OCI-LY7 (cell line): Measurements from ENCODE around the gene DMRT1. TPM values are rescaled to one million over a fixed set of nuclear protein-coding genes. Genes with fewer than 3 reads are reported as not detected.

Experiments
- BruUV-seq: library from RNA; stranded (reverse); fragments of 400-500 nt; replicated peaks from 2 replicates; lab custom pipeline; 2021; lab: Mats Ljungman, UMichigan
- CTCF ChIA-PET: fragments of 300-600 bp; sonication (Branson Sonifier 250); formaldehyde crosslinking; loops from one replicate; lab custom pipeline; 2022; ENCODE audit warnings: antibody characterized with exemption; ENCODE audit not compliant: unreplicated experiment; lab: Charles Lee
- POLR2A ChIA-PET: fragments of 300-600 bp; sonication (Branson Sonifier 250); formaldehyde crosslinking; loops from one replicate; lab custom pipeline; 2022; ENCODE audit warnings: antibody characterized with exemption; lab: Charles Lee
- DNase-seq: peaks from one replicate; pipeline ENCODE4 v3.0.0-alpha.2; 2015; ENCODE audit warnings: low spot score
- H2AFZ ChIP-seq: fragments of 200-600 bp; sonication (generic), shearing (Covaris generic); 2 replicates; pipeline ENCODE4 v1.6.1; 2014; ENCODE audit warnings: mild to moderate bottlenecking, antibody characterized with exemption, low read length, moderate library complexity
- H3K27ac ChIP-seq: fragments of 200-600 bp; sonication (generic); 2 replicates; pipeline ENCODE4 v1.5.1; 2014; ENCODE audit warnings: mixed run types, low read depth, mild to moderate bottlenecking, moderate library complexity, low read length, inconsistent platforms; ENCODE audit not compliant: poor library complexity, severe bottlenecking
- H3K36me3 ChIP-seq: fragments of 200-600 bp; sonication (generic); 2 replicates; pipeline ENCODE4 v1.6.1; 2014; ENCODE audit warnings: mild to moderate bottlenecking, antibody characterized with exemption, low read length, moderate library complexity, mixed read lengths; ENCODE audit not compliant: insufficient read depth
- H3K4me1 ChIP-seq: fragments of 200-600 bp; sonication (generic); 2 replicates; pipeline ENCODE4 v1.5.1; 2014; ENCODE audit warnings: mild to moderate bottlenecking, low read length; ENCODE audit not compliant: insufficient read depth, poor library complexity, severe bottlenecking
- H3K4me2 ChIP-seq: fragments of 200-600 bp; sonication (generic); 2 replicates; pipeline ENCODE4 v1.6.1; 2014; ENCODE audit warnings: mild to moderate bottlenecking, low read length
- H3K4me3 ChIP-seq: fragments of 200-600 bp; sonication (generic); 2 replicates; pipeline ENCODE4 v1.5.1; 2014; ENCODE audit warnings: mild to moderate bottlenecking, low read depth, low read length; ENCODE audit not compliant: poor library complexity, severe bottlenecking
- H3K79me2 ChIP-seq: fragments of 200-600 bp; sonication (generic); 2 replicates; pipeline ENCODE4 v1.6.1; 2016; ENCODE audit warnings: low read depth, mild to moderate bottlenecking, low read length, moderate library complexity, mixed read lengths; ENCODE audit not compliant: insufficient read depth
- H3K9me2 ChIP-seq: fragments of 200-600 bp; sonication (generic); 2 replicates; pipeline ENCODE4 v1.6.1; 2016; ENCODE audit warnings: mild to moderate bottlenecking, low read length, mixed read lengths; ENCODE audit not compliant: insufficient read depth
- H3K9me3 ChIP-seq: fragments of 200-600 bp; sonication (generic); 2 replicates; pipeline ENCODE4 v1.6.1; 2014; ENCODE audit warnings: mild to moderate bottlenecking, mixed run types, low read length, mixed read lengths
- H4K20me1 ChIP-seq: fragments of 200-600 bp; sonication (generic); 2 replicates; pipeline ENCODE4 v1.6.1; 2014; ENCODE audit warnings: mild to moderate bottlenecking, antibody characterized with exemption, low read length, moderate library complexity, mixed read lengths; ENCODE audit not compliant: insufficient read depth
- CTCF ChIP-seq: fragments of 200-600 bp; sonication (generic); conservative IDR thresholded peaks from 2 replicates; pipeline ENCODE4 v1.5.1; 2014; ENCODE audit warnings: mild to moderate bottlenecking, antibody characterized with exemption, low read length, moderate library complexity, mixed read lengths
- EZH2phosphoT487 ChIP-seq: fragments of 200-600 bp; sonication (generic); IDR thresholded peaks from 2 replicates; pipeline ENCODE4 v1.6.1; 2018; ENCODE audit warnings: low read depth, borderline replicate concordance, mild to moderate bottlenecking, mixed run types, antibody characterized with exemption, low read length, moderate library complexity, mixed read lengths
- intact Hi-C: fragments of 100-400 bp; cut with micrococcal nuclease; formaldehyde crosslinking; loops from one replicate; pipeline ENCODE4 v1.10.0; 2022; ENCODE audit not compliant: unreplicated experiment
- total RNA-seq, 2 experiments: library from RNA; depleted of rRNA in 1 of 2; stranded (reverse); fragments of >200 nt in 1 of 2; shearing (Covaris generic) in 1 of 2; gene quantifications; 2 replicates each; pipeline ENCODE4 v1.2.3, GENCODE V29; 2014 to 2022

DMRT1 gene
- total RNA-seq, 2 experiments from 2014 or later, result not detected

- no peaks in the 10 kb centered on the region for H3K79me2 ChIP-seq
- no peak overlapping the region for H3K27ac ChIP-seq
- no peak for DNase-seq
- no peaks in the 10 kb centered on the region for H3K36me3 ChIP-seq
- TF ChIP-seq CTCF (no peak), EZH2phosphoT487 (no peak)
- H3K4me2 ChIP-seq, result no peak overlapping the region
- H2AFZ ChIP-seq, result no peak overlapping the region
- no TSS peak for BruUV-seq
- no peaks in the 10 kb centered on the region for H3K4me1 ChIP-seq
- H3K9me2 ChIP-seq, result no peaks in the 10 kb centered on the region
- intact Hi-C loops, result no loop called here
- POLR2A ChIA-PET, result no interaction called here
- H4K20me1 ChIP-seq, result no peaks in the 10 kb centered on the region
- CTCF ChIA-PET, result no interaction called here
- H3K9me3 ChIP-seq, result no peaks in the 10 kb centered on the region
- H3K4me3 ChIP-seq, result no peak overlapping the region
Observed at GRCh38 chr9:794386-794785, 47.1 kb upstream of the DMRT1 start.

- no peak overlapping the region for H3K4me2 ChIP-seq
- TF ChIP-seq CTCF, result no peak
- no peak for TF ChIP-seq EZH2phosphoT487
- ChIA-PET POLR2A (interaction anchor here (0.6 kb wide), 1 partner anchor 10 kb away, joined by 3 read pairs; no protein-coding TSS in a partner anchor), CTCF (no interaction called here)
- H3K9me2 ChIP-seq, result no peaks in the 10 kb centered on the region
- H3K36me3 ChIP-seq, result no peaks in the 10 kb centered on the region
- BruUV-seq, result no TSS peak
- no peak for DNase-seq
- no peak overlapping the region for H2AFZ ChIP-seq
- H4K20me1 ChIP-seq, result no peaks in the 10 kb centered on the region
- no peak overlapping the region for H3K4me3 ChIP-seq
- no peaks in the 10 kb centered on the region for H3K79me2 ChIP-seq
- no peaks in the 10 kb centered on the region for H3K4me1 ChIP-seq
- intact Hi-C loops, result no loop called here
- no peaks in the 10 kb centered on the region for H3K9me3 ChIP-seq
- no peak overlapping the region for H3K27ac ChIP-seq
Observed at GRCh38 chr9:795869-796268, 45.6 kb upstream of the DMRT1 start.

GRCh38 chr9:800591-801150 is 40.8 kb upstream of the DMRT1 start:
- TF ChIP-seq EZH2phosphoT487 (no peak), CTCF (no peak)
- intact Hi-C loops, result no loop called here
- CTCF ChIA-PET, result no interaction called here

More at GRCh38 chr9:800591-801150, 40.8 kb upstream of the DMRT1 start:
- Histone ChIP-seq H3K9me2 (no peaks in the 10 kb centered on the region), H3K4me3 (no peak overlapping the region), H3K4me2 (no peak overlapping the region), H2AFZ (no peak overlapping the region), H3K4me1 (no peaks in the 10 kb centered on the region), H3K79me2 (no peaks in the 10 kb centered on the region), H4K20me1 (no peaks in the 10 kb centered on the region), H3K27ac (no peak overlapping the region), H3K36me3 (no peaks in the 10 kb centered on the region), H3K9me3 (no peaks in the 10 kb centered on the region)
- POLR2A ChIA-PET, result interaction anchor here (0.6 kb wide), 1 partner anchor 44 kb away, joined by 3 read pairs; no protein-coding TSS in a partner anchor
- BruUV-seq, result no TSS peak
- DNase-seq, result no peak
